Endothelial cell of umbilical vein (primary cell): ENCODE data around the gene SOX30. TPM values are rescaled to one million over a fixed set of nuclear protein-coding genes. Genes with fewer than 3 reads are reported as not detected.
A peak's percentile ranks its signal among the peaks of the same experiment; 100 is the strongest.

Source experiments
- BruUV-seq: library from RNA; stranded (reverse); fragments of 400-500 nt; replicated peaks from 2 replicates; lab custom pipeline; 2021; lab: Mats Ljungman, UMichigan
- CTCF ChIA-PET: fragments of 300-600, 350-600 bp; sonication (Branson Sonifier 250); formaldehyde crosslinking; loops from one replicate; lab custom pipeline; 2021; ENCODE audit warnings: antibody characterized with exemption, inconsistent platforms; lab: Charles Lee
- POLR2A ChIA-PET: fragments of 300-600, 350-600 bp; sonication (Branson Sonifier 250); formaldehyde crosslinking; loops from one replicate; lab custom pipeline; 2021; ENCODE audit warnings: antibody characterized with exemption, inconsistent platforms; lab: Charles Lee
- DNase-seq: peaks from one replicate; pipeline ENCODE4 v3.0.0-alpha.2; 2011; ENCODE audit warnings: low read depth, low spot score
- FAIRE-seq: peaks from 2 replicates; lab custom pipeline; 2011; peaks lifted over from hg19 to GRCh38; lab: Jason Lieb, UNC
- H2AFZ ChIP-seq: 2 replicates; pipeline ENCODE4 v1.6.0; 2012; ENCODE audit warnings: low read depth, low read length, control low read depth, inconsistent platforms
- H3K27ac ChIP-seq: 2 replicates; pipeline ENCODE4 v1.5.1; 2011; ENCODE audit warnings: low read depth, mild to moderate bottlenecking, control low read depth, low read length, moderate library complexity; ENCODE audit not compliant: insufficient read depth
- H3K27me3 ChIP-seq, 2 experiments: 2 replicates each; pipeline versions ENCODE4 v1.6.0 to v1.6.1; 2011; ENCODE audit warnings: low read length in 2 of 2, mixed read lengths in 1 of 2; ENCODE audit not compliant: control insufficient read depth in 2 of 2, insufficient read depth in 2 of 2
- H3K36me3 ChIP-seq, 2 experiments: 2 replicates in 1 of 2; 3 replicates in 1 of 2; pipeline ENCODE4 v1.5.1; 2011; ENCODE audit warnings: low read length in 2 of 2, mild to moderate bottlenecking in 1 of 2, moderate library complexity in 1 of 2; ENCODE audit not compliant: control insufficient read depth in 2 of 2, insufficient read depth in 2 of 2; ENCODE audit errors: extremely low read depth in 1 of 2
- H3K4me1 ChIP-seq: 3 replicates; pipeline ENCODE4 v1.5.1; 2011; ENCODE audit warnings: mild to moderate bottlenecking, low read length; ENCODE audit not compliant: control insufficient read depth, insufficient read depth; ENCODE audit errors: extremely low read depth
- H3K4me2 ChIP-seq: 2 replicates; pipeline ENCODE4 v1.6.1; 2011; ENCODE audit warnings: low read length, control low read depth, mixed read lengths; ENCODE audit not compliant: insufficient read depth
- H3K4me3 ChIP-seq, 3 experiments: fragments of 200-600 bp in 1 of 3; sonication (generic), shearing (Covaris generic) in 1 of 3; replicated peaks in 1 of 3; 2 replicates each; pipeline ENCODE4 v1.5.1; 2011 to 2016; ENCODE audit warnings: control low read depth in 3 of 3, low read length in 3 of 3, mild to moderate bottlenecking in 2 of 3, inconsistent platforms in 1 of 3, low read depth in 1 of 3, moderate library complexity in 1 of 3; ENCODE audit not compliant: insufficient read depth in 1 of 3
- H3K79me2 ChIP-seq: 2 replicates; pipeline ENCODE4 v1.6.0; 2012; ENCODE audit warnings: low read length, inconsistent platforms; ENCODE audit not compliant: control insufficient read depth, insufficient read depth
- H3K9ac ChIP-seq: replicated peaks from 2 replicates; pipeline ENCODE3; 2011; ENCODE audit warnings: low read length, control low read depth; ENCODE audit not compliant: insufficient read depth; ENCODE audit errors: extremely low read depth
- H3K9me1 ChIP-seq: replicated peaks from 3 replicates; pipeline ENCODE4 v1.6.0; 2011; ENCODE audit warnings: mild to moderate bottlenecking, low read length; ENCODE audit not compliant: control insufficient read depth, insufficient read depth; ENCODE audit errors: extremely low read depth
- H3K9me3 ChIP-seq: replicated peaks from 2 replicates; pipeline ENCODE4 v1.5.1; 2012; ENCODE audit warnings: low read length, inconsistent platforms; ENCODE audit not compliant: control insufficient read depth, insufficient read depth
- H4K20me1 ChIP-seq: replicated peaks from 2 replicates; pipeline ENCODE3; 2011; ENCODE audit warnings: mild to moderate bottlenecking, low read length; ENCODE audit not compliant: control insufficient read depth, insufficient read depth; ENCODE audit errors: extremely low read depth
- EZH2 ChIP-seq: IDR thresholded peaks from 2 replicates; pipeline ENCODE4 v1.6.1; 2012; ENCODE audit warnings: borderline replicate concordance, low read depth, mild to moderate bottlenecking, moderate library complexity, low read length, inconsistent platforms; ENCODE audit not compliant: severe bottlenecking
- FOS ChIP-seq: IDR thresholded peaks from 2 replicates; pipeline ENCODE4 v1.6.1; 2011; ENCODE audit warnings: mild to moderate bottlenecking, low read length, moderate library complexity, borderline replicate concordance; ENCODE audit not compliant: insufficient read depth
- GATA2 ChIP-seq: IDR thresholded peaks from 2 replicates; pipeline ENCODE4 v1.7.0; 2011; ENCODE audit warnings: low read depth, mild to moderate bottlenecking, moderate library complexity, mixed read lengths, low read length; ENCODE audit not compliant: insufficient read length, insufficient read depth
- JUN ChIP-seq: IDR thresholded peaks from 2 replicates; pipeline ENCODE4 v1.6.1; 2011; ENCODE audit warnings: borderline replicate concordance, low read depth; ENCODE audit not compliant: insufficient read length, insufficient read depth
- MYC ChIP-seq: IDR thresholded peaks from one replicate; pipeline ENCODE4 v1.6.1; 2011; ENCODE audit warnings: mild to moderate bottlenecking, low read depth, low read length
- POLR2A ChIP-seq: IDR thresholded peaks from 2 replicates; pipeline ENCODE4 v1.6.1; 2012; ENCODE audit warnings: low read depth, mild to moderate bottlenecking, control low read depth, low read length
- POLR2AphosphoS5 ChIP-seq: IDR thresholded peaks from 2 replicates; pipeline ENCODE4 v1.6.1; 2012; ENCODE audit warnings: low read depth, mild to moderate bottlenecking, control low read depth, low read length, moderate library complexity; ENCODE audit not compliant: insufficient read depth
- dilution Hi-C: fragments of 300-500 bp; cut with MboI; formaldehyde crosslinking; loops from one replicate; pipeline ENCODE4 v1.15.0; 2019; ENCODE audit warnings: low sequenced_read_pairs; ENCODE audit not compliant: extremely low pct_ligation_motif_present
- intact Hi-C: fragments of 100-400 bp; cut with micrococcal nuclease; formaldehyde crosslinking; loops from one replicate; pipeline ENCODE4 v1.10.0; 2022
- polyA plus RNA-seq, 4 experiments: library from polyadenylated mRNA; depleted of rRNA in 3 of 4; stranded (reverse) in 3 of 4; unstranded in 1 of 4; fragments of >200 nt; gene quantifications; 2 replicates each; pipeline versions ENCODE4 v1.2.1 to v1.2.3, GENCODE V29; 2011 to 2012; ENCODE audit warnings: missing spikeins in 1 of 4
- total RNA-seq: library from RNA; stranded (reverse); gene quantifications from 2 replicates; pipeline ENCODE4 v1.2.3, GENCODE V29; 2021
- TF ChIP-seq, protein P1 (sequence below), 2 donors: IDR thresholded peaks; 1 replicate in 1 of 2; 2 replicates in 1 of 2; pipeline ENCODE4 v1.5.1; 2011; ENCODE audit warnings: low read length in 2 of 2, mild to moderate bottlenecking in 2 of 2, moderate library complexity in 2 of 2, control low read depth in 1 of 2, inconsistent platforms in 1 of 2, low read depth in 1 of 2; ENCODE audit not compliant: insufficient read depth in 1 of 2; ENCODE audit errors: extremely low read depth in 1 of 2
- TF ChIP-seq, protein P2 (sequence below): IDR thresholded peaks from 2 replicates; pipeline ENCODE4 v1.6.1; 2011; ENCODE audit not compliant: insufficient read depth, insufficient read length

The SOX30 gene
- total and polyA plus RNA-seq, 2 donors (not counting 3 experiments of a cell fraction or from before 2014, with no cell fraction given), result not detected

DNA sequence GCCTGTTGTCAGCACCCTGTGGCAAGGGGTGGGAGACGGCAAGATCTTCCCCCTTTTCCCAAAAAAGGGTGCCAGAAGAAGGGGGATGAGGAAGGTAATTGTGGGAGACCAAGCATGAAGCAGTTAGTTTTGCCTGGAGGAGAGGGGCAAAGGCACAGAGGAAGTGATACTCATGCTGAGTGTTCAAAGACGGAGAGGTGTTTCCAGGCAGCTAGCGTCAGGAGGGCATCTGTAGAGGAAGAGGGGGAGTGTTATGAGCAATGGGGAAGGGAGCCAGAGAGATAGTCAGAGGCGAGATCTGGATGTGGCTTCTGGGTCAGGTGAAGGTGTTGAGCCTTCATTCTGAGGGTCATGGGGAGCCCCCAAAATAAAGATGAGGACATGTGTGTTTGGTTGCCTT lies 49.7 kb downstream of the SOX30 start:
- peak; percentile 24 for DNase-seq
- no peaks in the 10 kb centered on the region for H3K36me3 ChIP-seq
- no peak overlapping the region for H3K4me3 ChIP-seq
- POLR2A ChIA-PET, result no interaction called here
- H3K4me2 ChIP-seq, result peak overlapping the region; percentile 8
- intact Hi-C loops, result no loop called here
- H3K9me1 ChIP-seq, result no peaks in the 10 kb centered on the region
- peak overlapping the region; percentile 20 for H3K27ac ChIP-seq
- H3K9ac ChIP-seq, result no peak overlapping the region
- FAIRE-seq, result no peak
- H3K79me2 ChIP-seq, result no peaks in the 10 kb centered on the region
- dilution Hi-C loops, result no loop called here
- H3K27me3 ChIP-seq, result no peaks in the 10 kb centered on the region
- H3K9me3 ChIP-seq, result no peaks in the 10 kb centered on the region
- H3K4me1 ChIP-seq, result peaks cover 18% of the 10 kb centered on the region
- H4K20me1 ChIP-seq, result no peaks in the 10 kb centered on the region
- H2AFZ ChIP-seq, result peak overlapping the region; percentile 90
- CTCF ChIA-PET, result no interaction called here
- BruUV-seq, result no TSS peak
- TF ChIP-seq POLR2AphosphoS5, result peak; percentile 21
- TF ChIP-seq EZH2, result no peak
- TF ChIP-seq MYC, result no peak
- TF ChIP-seq GATA2, result peak; percentile 28
- peak; percentile 48 for TF ChIP-seq FOS

DNA sequence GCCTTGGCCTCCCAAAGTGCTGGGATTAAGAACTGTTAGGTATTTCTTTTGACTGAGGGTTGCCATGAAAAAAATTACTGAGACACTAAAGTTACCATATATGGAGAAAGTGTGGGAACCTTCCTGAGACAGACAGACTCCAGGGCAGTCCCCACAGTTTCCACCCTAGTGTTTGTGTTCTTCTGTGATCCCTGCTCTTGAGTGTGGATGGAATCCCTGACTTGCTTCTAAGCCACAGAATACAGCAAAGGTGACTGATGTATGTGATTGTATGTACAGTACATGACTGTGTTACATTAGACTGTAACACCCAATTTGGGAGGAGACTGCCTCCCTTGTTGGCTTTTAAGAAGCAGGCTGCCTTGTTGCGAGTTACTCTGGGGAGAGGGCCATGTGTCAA lies 52.0 kb downstream of the SOX30 start:
- Histone ChIP-seq H3K4me1 (peaks cover 18% of the 10 kb centered on the region), H2AFZ (peak overlapping the region; percentile 32), H3K36me3 (no peaks in the 10 kb centered on the region), H3K9me3 (no peaks in the 10 kb centered on the region), H3K27me3 (no peaks in the 10 kb centered on the region), H4K20me1 (no peaks in the 10 kb centered on the region), H3K4me3 (no peak overlapping the region), H3K9me1 (no peaks in the 10 kb centered on the region), H3K79me2 (no peaks in the 10 kb centered on the region), H3K4me2 (no peak overlapping the region), H3K27ac (no peak overlapping the region), H3K9ac (no peak overlapping the region)
- DNase-seq, result no peak
- TF ChIP-seq JUN, result no peak
- TF ChIP-seq GATA2, result no peak
- TF ChIP-seq, protein P1, sequence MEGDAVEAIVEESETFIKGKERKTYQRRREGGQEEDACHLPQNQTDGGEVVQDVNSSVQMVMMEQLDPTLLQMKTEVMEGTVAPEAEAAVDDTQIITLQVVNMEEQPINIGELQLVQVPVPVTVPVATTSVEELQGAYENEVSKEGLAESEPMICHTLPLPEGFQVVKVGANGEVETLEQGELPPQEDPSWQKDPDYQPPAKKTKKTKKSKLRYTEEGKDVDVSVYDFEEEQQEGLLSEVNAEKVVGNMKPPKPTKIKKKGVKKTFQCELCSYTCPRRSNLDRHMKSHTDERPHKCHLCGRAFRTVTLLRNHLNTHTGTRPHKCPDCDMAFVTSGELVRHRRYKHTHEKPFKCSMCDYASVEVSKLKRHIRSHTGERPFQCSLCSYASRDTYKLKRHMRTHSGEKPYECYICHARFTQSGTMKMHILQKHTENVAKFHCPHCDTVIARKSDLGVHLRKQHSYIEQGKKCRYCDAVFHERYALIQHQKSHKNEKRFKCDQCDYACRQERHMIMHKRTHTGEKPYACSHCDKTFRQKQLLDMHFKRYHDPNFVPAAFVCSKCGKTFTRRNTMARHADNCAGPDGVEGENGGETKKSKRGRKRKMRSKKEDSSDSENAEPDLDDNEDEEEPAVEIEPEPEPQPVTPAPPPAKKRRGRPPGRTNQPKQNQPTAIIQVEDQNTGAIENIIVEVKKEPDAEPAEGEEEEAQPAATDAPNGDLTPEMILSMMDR (IDR thresholded peaks at IDR 0.05; ENCODE audit: extremely low read depth in 1 of 2, insufficient read depth in 1 of 2, low read depth in 1 of 2, low read length in 2 of 2), result no peak
- TF ChIP-seq EZH2, result no peak
- TF ChIP-seq POLR2AphosphoS5, result no peak
- TF ChIP-seq, protein P2, sequence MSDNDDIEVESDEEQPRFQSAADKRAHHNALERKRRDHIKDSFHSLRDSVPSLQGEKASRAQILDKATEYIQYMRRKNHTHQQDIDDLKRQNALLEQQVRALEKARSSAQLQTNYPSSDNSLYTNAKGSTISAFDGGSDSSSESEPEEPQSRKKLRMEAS, result no peak
- TF ChIP-seq POLR2A, result no peak
- TF ChIP-seq MYC, result no peak
- TF ChIP-seq FOS, result no peak
- ChIA-PET CTCF (no interaction called here), POLR2A (no interaction called here)
- BruUV-seq, result no TSS peak
- peak; percentile 70 for FAIRE-seq
- intact Hi-C loops, result no loop called here
- dilution Hi-C loops, result no loop called here
